Testis (tissue), 3 donors: Measurements from ENCODE around the gene PUM2. TPM values are rescaled to one million over a fixed set of nuclear protein-coding genes. Genes with fewer than 3 reads are reported as not detected.

ENCODE experiments used
- DNase-seq: peaks from one replicate; pipeline ENCODE4 v3.0.0-alpha.2; 2019
- H3K27ac ChIP-seq, 2 donors: fragments of 200-600 bp; sonication (generic); one replicate each; pipeline ENCODE4 v1.5.1; 2019
- H3K27me3 ChIP-seq: fragments of 200-600 bp; sonication (generic); one replicate; pipeline ENCODE4 v1.5.1; 2019
- H3K36me3 ChIP-seq: fragments of 200-600 bp; sonication (generic); one replicate; pipeline ENCODE4 v1.5.1; 2017; ENCODE audit warnings: low read depth; ENCODE audit errors: missing control alignments
- H3K4me1 ChIP-seq: fragments of 200-600 bp; sonication (generic); one replicate; pipeline ENCODE4 v1.5.1; 2019
- H3K4me3 ChIP-seq, 2 donors: fragments of 200-600 bp; sonication (generic); one replicate each; pipeline ENCODE4 v1.5.1; 2017 to 2019
- H3K9me3 ChIP-seq: fragments of 200-600 bp; sonication (generic); one replicate; pipeline ENCODE4 v1.5.1; 2017
- POLR2A ChIP-seq: fragments of 450-650 bp; IDR thresholded peaks from one replicate; pipeline ENCODE4 v1.6.1; 2017; ENCODE audit warnings: antibody characterized with exemption, mild to moderate bottlenecking, moderate library complexity
- WGBS, 2 donors: methylation state at CpG; one replicate each; pipeline ENCODE4 v1.1.5; 2018; 5-methylcytosine and 5-hydroxymethylcytosine counted together
- intact Hi-C: fragments of 100-400 bp; cut with DNase I; formaldehyde crosslinking; loops from one replicate; pipeline ENCODE4 v1.15.1; 2023; ENCODE audit warnings: low total_unique reads
- polyA plus RNA-seq: library from polyadenylated mRNA; stranded (reverse); fragments of 350-450 nt; fragmentation: Illumina TruSeq; extraction: RNeasy Lipid Tissue Mini Kit (QIAGEN cat#74804); gene quantifications from one replicate; pipeline ENCODE4 v1.2.3, GENCODE V29; 2014; ENCODE audit warnings: low read depth, low replicate concordance; ENCODE audit not compliant: insufficient read depth
- total RNA-seq, 2 donors: library from RNA; depleted of rRNA; stranded (reverse); fragments of >200 nt; gene quantifications; one replicate each; pipeline ENCODE4 v1.2.3, GENCODE V29; 2016
- TF ChIP-seq, protein P1 (sequence below), 3 experiments: fragments of 450-650 bp in 2 of 3; fragments of 200-600 bp in 1 of 3; sonication (generic) in 1 of 3; IDR thresholded peaks; one replicate each; pipeline ENCODE4 v1.5.1; 2016 to 2019; ENCODE audit warnings: antibody characterized with exemption in 3 of 3, mild to moderate bottlenecking in 2 of 3, moderate library complexity in 1 of 3

Gene PUM2
- total and polyA plus RNA-seq, 3 donors from 2014 or later: 50.5 to 92.5 (median 78.0) TPM

DNA sequence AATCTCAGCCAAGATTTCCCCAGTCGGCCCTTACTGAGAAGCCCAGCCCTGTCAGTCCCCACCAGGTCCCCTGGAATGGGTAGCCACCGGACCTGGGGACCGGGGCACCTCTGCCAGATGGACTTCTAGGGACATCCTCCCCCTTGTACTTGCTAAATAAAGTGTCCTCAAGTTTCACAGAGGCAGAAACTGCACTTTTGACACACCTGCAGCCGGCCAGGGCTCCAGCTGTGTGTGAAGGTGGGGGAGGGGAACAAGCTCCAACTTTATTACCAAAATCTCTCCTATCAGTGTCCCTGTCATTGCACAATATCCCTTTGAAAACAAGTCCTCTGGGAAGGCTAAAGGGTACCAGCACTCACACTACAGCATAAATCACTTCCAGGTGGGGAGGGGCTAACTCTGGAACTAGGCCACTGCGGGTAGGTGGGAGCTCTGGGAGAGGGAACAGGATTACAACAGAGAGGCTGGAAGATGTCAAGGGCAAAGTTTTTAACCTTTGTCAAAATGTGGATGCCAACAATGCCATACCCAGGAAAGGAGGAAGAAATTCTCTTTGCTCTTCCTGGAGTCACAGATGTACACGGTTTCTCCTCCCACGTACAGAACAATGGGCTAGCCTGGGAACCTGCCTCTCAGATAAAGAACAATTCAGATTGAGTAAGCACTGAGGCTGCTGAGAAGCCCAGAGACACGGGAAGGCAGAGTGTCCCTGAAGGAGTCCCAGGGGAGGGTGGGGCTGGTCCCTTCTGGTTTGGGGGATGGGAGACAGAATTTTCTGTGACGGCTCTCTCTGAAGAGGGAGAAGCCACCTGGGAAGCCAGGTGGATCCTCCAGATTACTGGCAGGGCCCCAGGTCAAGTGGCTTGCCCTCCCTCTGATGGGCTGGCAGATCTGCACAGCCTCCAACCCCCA is 136.7 kb downstream of the PUM2 start:
- 67 to 68% methylated on average over 6 to 9 of the region's 9 CpGs for WGBS, 2 donors

DNA sequence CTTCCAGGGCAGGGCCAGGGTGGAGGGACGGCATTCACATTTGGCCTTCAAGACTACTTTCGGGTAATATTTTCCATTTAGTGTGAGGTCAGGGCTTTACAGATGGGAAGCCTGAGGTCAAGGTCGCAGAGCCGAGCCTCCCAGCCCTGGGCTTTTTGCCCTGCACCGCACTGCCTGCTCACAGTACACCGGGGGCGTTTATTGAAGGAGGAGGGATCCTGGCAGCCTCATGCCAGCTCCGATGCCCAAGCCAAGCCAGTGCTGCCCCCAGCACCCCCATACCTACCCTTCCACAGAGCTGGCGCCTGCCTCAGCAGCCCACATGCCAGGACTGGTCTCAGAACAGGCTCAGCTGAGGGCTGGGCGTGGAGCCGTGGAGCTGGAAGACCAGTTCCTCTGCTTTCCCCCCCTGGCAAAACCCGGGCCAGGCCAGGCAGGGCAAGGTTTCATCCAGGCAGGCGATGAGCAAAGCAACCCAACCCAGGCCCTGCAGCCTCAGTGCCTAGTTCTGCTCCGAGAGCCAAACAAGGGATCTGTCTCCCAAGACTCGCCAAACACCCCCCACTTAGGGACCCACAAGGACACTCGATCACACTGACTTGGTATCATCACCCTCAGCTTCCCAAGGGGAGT is 137.7 kb downstream of the PUM2 start:
- Histone ChIP-seq H3K9me3 (no peaks in the 10 kb centered on the region), H3K27me3 (no peaks in the 10 kb centered on the region), H3K36me3 (no peaks in the 10 kb centered on the region), H3K27ac (peak overlapping the region in 1 of 2 donors; percentile 18), H3K4me1 (peaks cover 14% of the 10 kb centered on the region), H3K4me3 (no peak overlapping the region)
- intact Hi-C loops: no loop called here
- TF ChIP-seq, protein P1, sequence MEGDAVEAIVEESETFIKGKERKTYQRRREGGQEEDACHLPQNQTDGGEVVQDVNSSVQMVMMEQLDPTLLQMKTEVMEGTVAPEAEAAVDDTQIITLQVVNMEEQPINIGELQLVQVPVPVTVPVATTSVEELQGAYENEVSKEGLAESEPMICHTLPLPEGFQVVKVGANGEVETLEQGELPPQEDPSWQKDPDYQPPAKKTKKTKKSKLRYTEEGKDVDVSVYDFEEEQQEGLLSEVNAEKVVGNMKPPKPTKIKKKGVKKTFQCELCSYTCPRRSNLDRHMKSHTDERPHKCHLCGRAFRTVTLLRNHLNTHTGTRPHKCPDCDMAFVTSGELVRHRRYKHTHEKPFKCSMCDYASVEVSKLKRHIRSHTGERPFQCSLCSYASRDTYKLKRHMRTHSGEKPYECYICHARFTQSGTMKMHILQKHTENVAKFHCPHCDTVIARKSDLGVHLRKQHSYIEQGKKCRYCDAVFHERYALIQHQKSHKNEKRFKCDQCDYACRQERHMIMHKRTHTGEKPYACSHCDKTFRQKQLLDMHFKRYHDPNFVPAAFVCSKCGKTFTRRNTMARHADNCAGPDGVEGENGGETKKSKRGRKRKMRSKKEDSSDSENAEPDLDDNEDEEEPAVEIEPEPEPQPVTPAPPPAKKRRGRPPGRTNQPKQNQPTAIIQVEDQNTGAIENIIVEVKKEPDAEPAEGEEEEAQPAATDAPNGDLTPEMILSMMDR (IDR thresholded peaks at IDR 0.05): no peak
- TF ChIP-seq POLR2A: no peak
- 40 to 48% methylated on average over 1 to 16 of the region's 16 CpGs for WGBS, 2 donors
- peak; percentile 35 for DNase-seq

More for the DNA sequence above, 136.7 kb downstream of the PUM2 start:
- H3K4me1 ChIP-seq: peaks cover 14% of the 10 kb centered on the region
- intact Hi-C loops: no loop called here
- no peaks in the 10 kb centered on the region for H3K27me3 ChIP-seq
- no peak for DNase-seq
- no peaks in the 10 kb centered on the region for H3K36me3 ChIP-seq
- TF ChIP-seq, protein P1 (IDR thresholded peaks at IDR 0.05): no peak
- no peak for TF ChIP-seq POLR2A
- H3K27ac ChIP-seq: no peak overlapping the region
- no peaks in the 10 kb centered on the region for H3K9me3 ChIP-seq
- no peak overlapping the region for H3K4me3 ChIP-seq

DNA sequence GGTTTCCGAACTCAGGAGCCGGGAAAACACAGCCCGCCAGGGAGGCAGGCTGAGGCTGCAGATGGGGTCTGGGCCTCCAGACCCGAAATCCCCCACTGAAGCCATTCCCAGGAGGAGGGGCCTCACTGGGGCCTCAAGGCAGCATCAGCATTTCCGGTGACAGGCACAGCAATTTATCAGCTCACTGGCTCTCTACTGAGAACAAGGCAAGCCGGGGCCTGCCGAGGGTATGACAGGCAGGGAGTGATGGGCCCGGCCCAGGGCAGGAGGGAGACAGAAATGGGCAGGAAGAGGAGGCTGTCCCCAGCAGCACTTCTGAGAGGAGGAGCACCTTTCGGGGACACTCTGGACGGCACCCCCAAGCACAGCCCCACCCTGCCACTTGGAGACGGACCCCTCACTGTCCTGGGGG is 138.2 kb downstream of the PUM2 start:
- Histone ChIP-seq H3K27me3 (no peaks in the 10 kb centered on the region), H3K4me3 (no peak overlapping the region), H3K4me1 (peaks cover 14% of the 10 kb centered on the region), H3K9me3 (no peaks in the 10 kb centered on the region), H3K27ac (peak overlapping the region in 1 of 2 donors; percentile 18), H3K36me3 (no peaks in the 10 kb centered on the region)
- DNase-seq: no peak
- intact Hi-C loops: no loop called here
- WGBS, 2 donors: 50 to 55% methylated on average over 8 to 11 of the region's 11 CpGs
- TF ChIP-seq, protein P1 (IDR thresholded peaks at IDR 0.05): no peak
- TF ChIP-seq POLR2A: no peak

DNA sequence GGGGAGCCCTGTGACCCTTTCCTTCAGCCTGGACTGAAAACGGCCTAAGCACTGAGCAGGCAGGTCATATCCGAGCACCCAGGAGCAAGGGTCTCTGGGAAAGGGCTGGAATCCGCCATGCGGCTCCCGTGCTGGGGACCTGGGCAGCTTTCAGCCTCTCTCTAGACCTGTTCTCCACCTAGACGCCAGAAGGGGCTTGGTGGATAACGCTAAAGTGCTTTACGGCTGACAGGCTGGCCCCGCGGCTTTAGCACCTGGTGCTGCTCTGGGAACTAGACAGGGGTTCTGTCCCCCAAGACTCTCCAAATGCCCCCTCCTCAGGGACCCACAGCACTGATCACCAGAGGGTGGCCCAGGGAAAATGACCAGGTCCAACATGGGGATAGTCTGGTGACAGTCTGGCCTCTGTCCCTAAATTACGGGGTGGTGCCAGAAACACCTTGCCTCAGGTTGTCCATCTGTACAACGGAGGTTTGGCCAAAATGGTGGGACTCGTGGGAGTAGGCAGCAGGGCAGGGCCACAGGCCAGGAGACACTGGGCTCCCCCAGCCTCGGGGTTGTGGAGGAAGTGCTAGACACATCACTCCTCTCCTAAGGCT is 138.7 kb downstream of the PUM2 start:
- 85 to 92% methylated on average over 11 to 14 of the region's 14 CpGs for WGBS, 2 donors
- no peak for DNase-seq
- Histone ChIP-seq H3K27ac (no peak overlapping the region), H3K4me1 (peaks cover 14% of the 10 kb centered on the region), H3K4me3 (no peak overlapping the region), H3K36me3 (no peaks in the 10 kb centered on the region), H3K27me3 (no peaks in the 10 kb centered on the region), H3K9me3 (no peaks in the 10 kb centered on the region)
- TF ChIP-seq, protein P1 (IDR thresholded peaks at IDR 0.05): no peak
- intact Hi-C loops: no loop called here
